RWPE2 (cell line): ENCODE data around the gene ZNF865.

Experiments
- ATAC-seq: fragments of 200-7000 bp; cut with Tn5 transposase; 3 replicates; pipeline ENCODE4 v1.9.1; 2021; ENCODE audit warnings: low read depth
- DNase-seq: peaks from one replicate; pipeline ENCODE4 v3.0.0-alpha.2; 2020; ENCODE audit warnings: low spot score
- H3K27ac ChIP-seq: fragments of 450-650 bp; 2 replicates; pipeline ENCODE4 v1.5.1; 2017; ENCODE audit warnings: mild to moderate bottlenecking; ENCODE audit not compliant: poor library complexity, severe bottlenecking
- H3K27me3 ChIP-seq: fragments of 250-450 bp; sonication (Bioruptor Pico); 2 replicates; pipeline ENCODE4 v1.5.1; 2021; ENCODE audit warnings: mild to moderate bottlenecking, moderate library complexity; ENCODE audit not compliant: insufficient read depth, poor library complexity, severe bottlenecking
- H3K36me3 ChIP-seq: fragments of 250-450 bp; sonication (Bioruptor Pico); 2 replicates; pipeline ENCODE4 v1.5.1; 2020; ENCODE audit warnings: low read depth, mild to moderate bottlenecking, moderate library complexity
- H3K4me1 ChIP-seq: fragments of 250-450 bp; sonication (Bioruptor Pico); 2 replicates; pipeline ENCODE4 v1.5.1; 2021; ENCODE audit warnings: mild to moderate bottlenecking, moderate library complexity; ENCODE audit not compliant: insufficient read depth, poor library complexity, severe bottlenecking
- H3K4me3 ChIP-seq: fragments of 250-450 bp; sonication (Bioruptor Pico); 2 replicates; pipeline ENCODE4 v1.5.1; 2021; ENCODE audit warnings: mild to moderate bottlenecking, moderate library complexity; ENCODE audit not compliant: severe bottlenecking
- H3K9me3 ChIP-seq: fragments of 250-450 bp; sonication (Bioruptor Pico); 2 replicates; pipeline ENCODE4 v1.5.1; 2021; ENCODE audit warnings: mild to moderate bottlenecking, moderate library complexity; ENCODE audit not compliant: severe bottlenecking
- TF ChIP-seq, protein P1 (sequence below): fragments of 450-650 bp; IDR thresholded peaks from one replicate; pipeline ENCODE4 v1.5.1; 2017; ENCODE audit warnings: mild to moderate bottlenecking, moderate library complexity; ENCODE audit not compliant: poor library complexity, severe bottlenecking

Gene ZNF865

GRCh38 chr19:55611983-55612645 lies 6.7 kb downstream of the ZNF865 start:
- Histone ChIP-seq H3K27me3 (no peaks in the 10 kb centered on the region), H3K36me3 (peaks cover 36% of the 10 kb centered on the region), H3K4me3 (no peak overlapping the region), H3K4me1 (no peaks in the 10 kb centered on the region), H3K27ac (no peak overlapping the region), H3K9me3 (no peaks in the 10 kb centered on the region)
- ATAC-seq (no peak), DNase-seq (no peak)
- TF ChIP-seq, protein P1, sequence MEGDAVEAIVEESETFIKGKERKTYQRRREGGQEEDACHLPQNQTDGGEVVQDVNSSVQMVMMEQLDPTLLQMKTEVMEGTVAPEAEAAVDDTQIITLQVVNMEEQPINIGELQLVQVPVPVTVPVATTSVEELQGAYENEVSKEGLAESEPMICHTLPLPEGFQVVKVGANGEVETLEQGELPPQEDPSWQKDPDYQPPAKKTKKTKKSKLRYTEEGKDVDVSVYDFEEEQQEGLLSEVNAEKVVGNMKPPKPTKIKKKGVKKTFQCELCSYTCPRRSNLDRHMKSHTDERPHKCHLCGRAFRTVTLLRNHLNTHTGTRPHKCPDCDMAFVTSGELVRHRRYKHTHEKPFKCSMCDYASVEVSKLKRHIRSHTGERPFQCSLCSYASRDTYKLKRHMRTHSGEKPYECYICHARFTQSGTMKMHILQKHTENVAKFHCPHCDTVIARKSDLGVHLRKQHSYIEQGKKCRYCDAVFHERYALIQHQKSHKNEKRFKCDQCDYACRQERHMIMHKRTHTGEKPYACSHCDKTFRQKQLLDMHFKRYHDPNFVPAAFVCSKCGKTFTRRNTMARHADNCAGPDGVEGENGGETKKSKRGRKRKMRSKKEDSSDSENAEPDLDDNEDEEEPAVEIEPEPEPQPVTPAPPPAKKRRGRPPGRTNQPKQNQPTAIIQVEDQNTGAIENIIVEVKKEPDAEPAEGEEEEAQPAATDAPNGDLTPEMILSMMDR = no peak

DNA sequence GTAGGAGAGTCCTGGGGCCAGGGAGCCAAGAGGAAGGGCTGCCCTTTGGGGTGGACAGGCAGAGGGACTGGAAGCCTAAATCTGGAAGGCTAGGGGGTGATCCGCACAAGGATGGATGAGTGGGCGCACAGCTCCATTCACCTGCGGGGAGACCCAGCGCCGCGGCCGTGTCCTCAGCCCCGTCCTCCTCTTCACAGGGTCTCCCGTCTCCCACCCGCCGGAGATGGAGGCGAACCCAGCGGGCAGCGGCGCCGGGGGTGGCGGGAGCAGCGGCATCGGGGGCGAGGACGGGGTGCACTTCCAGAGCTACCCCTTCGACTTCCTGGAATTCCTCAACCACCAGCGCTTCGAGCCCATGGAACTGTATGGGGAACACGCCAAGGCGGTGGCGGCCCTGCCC lies 7.9 kb downstream of the ZNF865 start:
- no peak overlapping the region for H3K4me3 ChIP-seq
- peaks cover 37% of the 10 kb centered on the region for H3K36me3 ChIP-seq
- DNase-seq (no peak), ATAC-seq (no peak)
- no peaks in the 10 kb centered on the region for H3K27me3 ChIP-seq
- H3K9me3 ChIP-seq = no peaks in the 10 kb centered on the region
- TF ChIP-seq, protein P1 = no peak
- H3K27ac ChIP-seq = no peak overlapping the region
- no peaks in the 10 kb centered on the region for H3K4me1 ChIP-seq

GRCh38 chr19:55613930-55614710 lies 8.7 kb downstream of the ZNF865 start:
- no peak for DNase-seq
- Histone ChIP-seq H3K4me3 (no peak overlapping the region), H3K4me1 (no peaks in the 10 kb centered on the region), H3K9me3 (no peaks in the 10 kb centered on the region), H3K27me3 (no peaks in the 10 kb centered on the region), H3K36me3 (peaks cover 32% of the 10 kb centered on the region), H3K27ac (no peak overlapping the region)
- no peak for ATAC-seq
- TF ChIP-seq, protein P1 = no peak

- Histone ChIP-seq H3K36me3 (peaks cover 24% of the 10 kb centered on the region), H3K9me3 (no peaks in the 10 kb centered on the region), H3K27me3 (no peaks in the 10 kb centered on the region), H3K4me1 (no peaks in the 10 kb centered on the region), H3K4me3 (no peak overlapping the region), H3K27ac (no peak overlapping the region)
- TF ChIP-seq, protein P1 = no peak
- no peak for DNase-seq
- ATAC-seq = no peak
These were observed 9.5 kb downstream of the ZNF865 start for GRCh38 chr19:55614711-55615542.
